NCI-H82 treated with DMSO at 0.1 percent for 48 hours (cell line): ENCODE results near the gene FNDC3B.

ENCODE experiments used
- DNase-seq: peaks from one replicate; lab custom pipeline; 2025; ENCODE audit not compliant: unreplicated experiment; lab: John Stamatoyannopoulos, UW

Gene FNDC3B

GRCh38 chr3:172184106-172184822 is 144.9 kb downstream of the FNDC3B start:
- DNase-seq: no peak

DNA sequence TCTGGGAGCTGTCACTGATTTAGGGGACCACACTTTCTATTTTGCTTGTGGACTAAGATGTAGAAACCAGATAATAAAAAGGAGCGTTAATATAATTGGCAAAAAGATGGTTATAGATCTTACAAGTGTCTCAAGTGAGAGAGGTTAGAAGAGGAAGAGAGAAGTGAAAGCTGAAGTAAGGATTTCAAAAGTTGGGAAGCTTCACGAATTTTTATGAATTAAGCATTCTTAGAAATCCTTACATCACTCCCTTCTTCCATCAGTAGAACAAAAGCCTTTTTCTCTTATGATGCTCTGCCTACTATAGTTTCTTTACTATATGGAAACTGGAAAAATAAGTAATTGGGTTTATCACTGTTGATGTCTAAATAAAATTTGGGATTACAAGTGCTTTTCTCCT is 146.5 kb downstream of the FNDC3B start:
- DNase-seq: no peak

DNA sequence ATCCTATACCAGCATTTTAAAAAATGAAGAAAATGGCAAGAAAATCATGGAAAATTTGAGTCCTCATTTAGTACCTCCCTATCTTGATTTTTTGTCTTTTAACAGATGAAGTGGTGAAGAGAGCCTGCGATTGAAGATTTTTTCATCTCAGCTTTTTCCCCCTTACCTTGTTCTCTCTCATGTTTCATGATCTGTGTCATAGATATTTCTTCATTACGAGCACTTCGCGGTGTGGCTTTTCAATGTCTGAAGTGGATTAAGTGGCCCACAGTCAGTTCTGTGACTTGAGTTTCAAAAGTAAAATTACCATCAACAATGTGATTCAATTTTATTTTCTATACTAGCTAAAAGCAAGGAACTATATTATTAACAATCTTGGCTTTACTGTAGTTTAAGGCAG is 147.2 kb downstream of the FNDC3B start:
- DNase-seq: no peak

GRCh38 chr3:172187511-172187910 is 148.1 kb downstream of the FNDC3B start:
- no peak for DNase-seq

DNA sequence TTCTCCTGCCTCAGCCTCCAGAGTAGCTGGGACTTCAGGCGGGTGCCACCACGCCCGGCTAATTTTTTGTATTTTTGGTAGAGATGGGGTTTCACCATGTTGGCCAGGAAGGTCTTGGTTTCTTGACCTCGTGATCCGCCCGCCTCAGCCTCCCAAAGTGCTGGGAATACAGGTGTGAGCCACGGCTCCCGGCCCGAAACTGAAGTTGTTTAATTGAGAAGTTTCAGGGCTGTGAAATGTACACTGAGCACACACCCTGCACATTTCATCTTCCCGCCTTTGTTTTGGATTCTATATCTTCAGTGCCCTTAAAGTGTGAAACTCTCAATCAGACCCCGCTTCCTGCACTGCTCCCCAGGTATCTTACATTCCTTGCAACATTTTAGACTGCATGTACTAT is 149.1 kb downstream of the FNDC3B start:
- no peak for DNase-seq

- DNase-seq: no peak
Measured at GRCh38 chr3:172189213-172189612, 149.8 kb downstream of the FNDC3B start.

GRCh38 chr3:172189987-172190603 is 150.7 kb downstream of the FNDC3B start:
- no peak for DNase-seq

DNA sequence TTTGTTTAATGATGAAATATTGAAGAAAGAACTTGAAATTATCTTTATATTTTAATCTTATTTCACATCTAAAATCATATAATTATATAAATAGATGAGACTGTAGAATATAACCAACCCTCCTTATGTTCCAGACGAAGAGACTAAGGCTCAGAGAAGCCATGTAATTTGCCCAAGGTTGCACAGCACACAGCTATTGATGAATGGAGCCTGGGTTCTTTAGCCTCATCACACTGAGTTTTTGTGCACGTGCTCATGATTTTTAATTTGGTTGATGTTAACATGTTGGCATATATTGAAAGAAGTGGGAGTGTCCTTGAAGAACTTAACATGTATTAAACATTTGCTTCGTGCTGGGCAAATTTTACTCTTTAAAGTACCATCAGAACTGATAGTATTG is 151.6 kb downstream of the FNDC3B start:
- no peak for DNase-seq

DNA sequence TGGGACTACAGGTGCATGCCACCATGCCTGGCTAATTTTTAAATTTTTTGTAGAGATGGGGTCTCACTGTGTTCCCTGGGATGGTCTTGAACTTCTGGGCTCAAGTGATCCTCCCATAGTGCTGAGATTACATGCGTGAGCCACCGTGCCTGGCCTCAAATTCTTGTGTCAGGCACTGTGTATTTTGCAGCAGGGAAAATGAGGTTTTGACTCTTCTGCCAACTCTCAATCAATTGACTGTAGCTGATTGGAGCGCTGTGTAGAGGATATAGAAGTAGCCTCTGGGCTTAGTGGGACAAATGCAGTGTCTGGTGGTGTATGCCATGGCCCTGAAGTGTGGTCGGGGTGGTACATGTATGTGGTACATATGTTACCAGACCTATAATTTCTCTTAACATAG is 152.3 kb downstream of the FNDC3B start:
- no peak for DNase-seq

- DNase-seq: no peak
Measured at GRCh38 chr3:172192830-172193415, 153.5 kb downstream of the FNDC3B start.

DNA sequence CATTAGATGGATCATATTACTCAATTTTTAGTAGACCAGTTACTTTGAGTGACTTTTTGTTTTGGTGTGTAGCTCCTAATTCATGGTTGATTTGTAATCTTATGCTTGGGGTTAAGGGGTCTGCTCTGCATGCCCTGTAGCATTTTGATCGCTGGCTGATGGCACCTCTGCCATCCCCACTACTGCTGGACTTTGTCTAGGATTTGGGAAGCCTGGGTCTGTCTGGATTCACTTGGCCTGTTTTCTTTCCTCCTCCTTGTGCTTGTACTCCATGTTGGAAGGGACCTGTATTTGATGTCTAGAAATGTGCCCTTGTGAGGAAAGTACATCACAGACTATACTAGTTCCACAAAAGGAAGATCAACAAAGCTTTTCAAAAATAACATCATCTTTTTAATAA is 154.1 kb downstream of the FNDC3B start:
- no peak for DNase-seq

DNA sequence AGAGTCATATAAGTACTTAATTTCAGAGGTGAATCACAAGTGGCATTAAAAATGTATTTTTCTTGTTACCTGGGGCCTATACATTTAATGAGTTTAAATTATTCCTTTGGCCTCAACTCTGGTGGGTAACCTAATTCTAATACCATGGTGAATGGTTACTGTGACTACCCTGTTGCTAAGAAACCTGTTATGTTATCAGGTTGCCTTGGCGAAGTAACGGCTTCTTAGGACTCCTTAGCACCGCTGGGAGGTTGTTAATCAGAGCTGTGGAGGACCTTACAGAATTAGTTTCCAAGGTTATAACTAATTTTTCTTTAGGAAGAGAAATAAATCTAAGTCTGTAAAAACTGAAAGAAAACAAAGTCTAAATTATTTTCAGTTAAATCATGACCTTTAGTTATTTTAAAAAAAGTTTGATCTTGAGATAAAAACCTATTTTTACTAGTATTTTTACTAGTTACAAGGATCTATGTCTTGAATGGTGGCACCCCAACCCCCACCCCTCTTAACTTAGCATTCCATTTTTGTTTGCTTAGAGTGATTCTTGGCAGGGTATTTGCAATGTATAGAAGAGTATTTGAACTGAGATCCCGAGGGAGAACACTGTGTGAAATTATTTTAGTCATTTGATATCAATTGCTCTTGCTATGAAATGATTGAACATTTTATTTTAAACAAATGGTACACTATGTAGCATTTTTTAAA is 155.5 kb downstream of the FNDC3B start:
- no peak for DNase-seq

GRCh38 chr3:172195407-172195754 is 156.0 kb downstream of the FNDC3B start:
- DNase-seq: no peak

DNA sequence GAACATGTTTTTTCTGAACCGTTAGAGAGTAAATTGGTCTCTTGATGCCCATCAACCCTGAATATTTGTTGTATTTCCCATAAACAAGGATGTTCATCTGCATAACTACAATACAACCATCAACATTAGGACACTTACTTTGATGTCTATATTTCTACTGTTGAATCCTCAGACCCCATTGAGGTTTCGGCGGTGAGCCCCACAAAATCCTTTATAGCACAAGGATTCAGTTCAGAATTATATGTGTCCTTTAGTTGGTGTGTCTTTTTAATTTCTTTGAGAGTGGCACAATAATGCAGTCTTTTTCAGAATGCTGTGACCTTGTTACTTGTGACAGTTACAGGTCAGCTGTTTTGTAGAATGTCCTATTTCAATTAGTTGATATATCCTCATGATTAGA is 158.0 kb downstream of the FNDC3B start:
- no peak for DNase-seq

DNA sequence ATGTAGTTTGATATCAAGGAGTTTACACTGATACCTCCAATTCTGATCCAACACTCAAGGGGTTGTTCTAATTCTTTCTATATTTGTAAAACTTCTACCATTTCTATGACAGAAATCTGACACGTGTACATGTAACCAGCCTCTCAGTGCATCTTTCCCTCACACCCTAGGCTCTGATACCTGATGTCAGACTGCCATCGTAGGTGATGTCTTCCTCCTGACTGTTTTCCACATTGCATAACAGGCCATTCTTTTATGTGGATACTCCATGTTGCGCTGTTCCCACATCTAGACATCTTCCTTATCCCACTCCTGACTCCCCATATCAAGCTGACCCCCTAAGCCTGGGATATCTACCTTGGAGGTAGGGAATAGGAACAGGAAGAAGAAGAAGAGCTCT is 159.1 kb downstream of the FNDC3B start:
- no peak for DNase-seq

DNA sequence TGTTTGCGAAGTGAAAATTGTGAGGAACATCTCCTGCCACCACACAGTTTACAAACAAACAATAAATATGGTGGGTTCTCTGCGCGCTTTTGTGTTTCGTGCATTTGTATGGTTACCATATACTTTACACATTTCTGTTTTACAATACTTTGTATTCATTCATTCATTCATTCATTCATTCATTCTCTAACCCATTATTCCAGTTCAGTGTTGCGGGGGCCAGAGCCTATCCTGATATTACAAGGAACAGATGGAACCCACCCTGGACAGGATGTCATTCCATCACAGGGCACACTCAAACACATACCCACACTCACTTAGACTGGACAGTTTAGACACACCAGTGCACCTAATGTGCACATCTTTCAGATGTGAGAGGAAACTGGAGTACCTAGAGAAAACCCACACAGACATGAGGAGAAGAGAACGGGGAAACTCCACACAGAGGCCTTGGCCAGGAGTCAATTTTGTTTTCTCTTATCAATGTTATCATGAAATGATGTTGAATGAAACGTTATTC is 160.5 kb downstream of the FNDC3B start:
- no peak for DNase-seq

DNA sequence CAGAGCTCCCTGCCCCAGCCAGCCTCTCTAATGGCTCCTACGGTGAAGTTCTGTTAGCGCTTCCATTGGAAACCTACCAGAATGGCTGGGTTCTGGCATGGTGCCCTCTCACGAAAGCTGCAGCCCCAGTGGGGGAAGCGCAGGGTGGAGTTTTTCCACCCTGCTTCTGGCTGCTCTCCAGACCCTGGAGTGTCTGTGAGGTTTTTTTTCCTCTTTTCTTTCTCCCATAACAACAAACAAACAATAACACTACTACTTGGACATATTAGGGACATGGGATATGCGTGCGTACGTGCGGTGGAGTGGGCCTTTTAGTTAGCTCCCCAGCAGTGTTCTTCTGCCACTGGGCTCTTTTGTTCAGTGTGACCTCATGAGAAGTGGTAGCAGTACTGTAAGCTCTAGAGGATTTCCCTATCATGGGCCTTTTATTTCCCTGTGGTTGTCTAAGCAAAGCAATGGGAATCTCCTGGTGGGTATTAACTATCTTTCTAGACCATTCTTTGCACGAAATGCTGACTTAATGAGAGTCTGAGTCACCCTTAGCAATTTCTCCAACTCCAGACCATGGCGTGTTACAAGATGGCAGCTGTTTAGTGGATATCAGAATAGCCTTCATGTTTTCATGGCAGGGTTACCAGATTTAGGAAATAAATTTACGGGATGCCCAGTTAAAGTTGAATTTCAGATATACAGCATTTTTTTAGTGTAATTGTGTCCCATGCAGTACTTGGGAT is 161.9 kb downstream of the FNDC3B start:
- DNase-seq: no peak

DNA sequence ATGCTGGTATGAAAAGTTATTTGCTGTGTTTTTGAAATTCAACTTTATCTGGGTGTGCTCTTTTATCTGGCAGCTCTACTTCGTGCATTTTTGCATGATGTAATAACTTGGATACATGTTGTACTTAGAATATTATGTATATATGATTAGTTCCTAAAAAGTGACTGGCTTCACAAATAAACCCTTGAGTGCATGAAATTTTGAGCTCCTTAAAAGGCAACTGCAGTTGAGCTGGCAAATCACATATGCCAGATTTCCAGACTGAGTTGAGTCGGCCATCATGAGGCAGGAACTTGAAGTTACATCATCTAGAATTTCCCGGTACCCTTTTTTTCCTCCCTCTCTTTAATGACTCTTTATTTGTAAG is 162.5 kb downstream of the FNDC3B start:
- no peak for DNase-seq

DNA sequence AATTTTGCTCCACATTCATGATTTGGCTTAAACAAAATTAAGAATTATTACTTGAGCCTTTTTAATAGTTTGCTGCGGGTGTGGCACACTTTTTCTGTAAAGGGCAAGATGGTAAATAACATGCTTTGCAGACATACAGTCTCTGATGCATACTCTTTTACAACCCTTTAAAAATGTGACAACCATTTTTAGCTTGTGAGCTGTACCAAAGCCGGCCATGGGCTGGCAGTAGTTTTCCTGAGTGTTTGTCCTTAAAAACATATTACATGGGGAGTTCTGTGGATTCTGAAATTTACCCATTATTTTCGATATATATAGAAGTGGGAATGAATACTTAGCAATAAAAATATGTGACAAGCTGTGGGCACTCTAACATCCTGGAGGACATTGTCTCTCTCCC is 163.4 kb downstream of the FNDC3B start:
- no peak for DNase-seq

DNA sequence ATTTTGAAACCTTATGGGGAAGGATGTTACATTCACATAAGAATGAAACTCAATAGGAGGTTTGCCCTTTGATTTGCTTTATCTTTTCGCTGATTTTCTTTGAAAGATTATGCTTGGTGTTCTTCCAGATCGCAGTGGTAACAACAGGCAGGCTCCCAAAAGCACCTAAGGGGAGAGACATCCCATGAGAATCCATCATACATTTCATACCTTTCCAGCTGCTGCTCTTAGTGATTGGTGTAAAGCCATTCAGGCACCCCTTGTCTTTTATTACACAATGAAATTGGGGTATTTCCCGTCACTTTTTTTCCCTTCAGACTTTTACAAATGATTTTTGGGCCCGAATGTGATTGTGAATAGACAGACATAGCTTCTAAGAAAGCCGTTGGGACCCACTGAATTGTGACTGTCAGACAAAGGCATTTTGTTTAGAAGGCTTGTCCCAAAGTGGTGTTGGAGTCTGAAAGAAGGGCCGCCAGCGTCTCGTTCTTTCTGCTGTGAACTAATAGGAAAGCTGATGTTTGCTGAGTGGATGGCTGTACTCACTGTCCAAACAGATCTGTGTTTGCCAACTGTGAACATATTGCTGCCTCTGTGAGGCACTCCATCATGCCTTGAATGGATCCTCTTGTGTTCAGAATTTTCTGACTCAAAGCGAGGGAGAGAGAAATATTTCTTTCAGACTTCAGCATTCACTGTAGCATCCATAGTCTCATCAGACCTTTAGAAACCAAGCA is 164.3 kb downstream of the FNDC3B start:
- no peak for DNase-seq

GRCh38 chr3:172204716-172205115 is 165.3 kb downstream of the FNDC3B start:
- DNase-seq: no peak
